Activated CD8-positive, alpha-beta memory T cell treated with anti-CD3 and anti-CD28 coated beads, Interleukin-2, amount 50 U/mL, for 1 hour (primary cell): Measurements from ENCODE around the gene DHPS.
"Not testable (repeated sequence)": the region's sequence is repeated elsewhere in the genome, so short reads cannot be mapped to it uniquely, and the experiment has no call there.

Experiments used
- DNase-seq: peaks from one replicate; pipeline ENCODE4 v3.0.0-alpha.2; 2020; ENCODE audit errors: extremely low read depth

DHPS gene

DNA sequence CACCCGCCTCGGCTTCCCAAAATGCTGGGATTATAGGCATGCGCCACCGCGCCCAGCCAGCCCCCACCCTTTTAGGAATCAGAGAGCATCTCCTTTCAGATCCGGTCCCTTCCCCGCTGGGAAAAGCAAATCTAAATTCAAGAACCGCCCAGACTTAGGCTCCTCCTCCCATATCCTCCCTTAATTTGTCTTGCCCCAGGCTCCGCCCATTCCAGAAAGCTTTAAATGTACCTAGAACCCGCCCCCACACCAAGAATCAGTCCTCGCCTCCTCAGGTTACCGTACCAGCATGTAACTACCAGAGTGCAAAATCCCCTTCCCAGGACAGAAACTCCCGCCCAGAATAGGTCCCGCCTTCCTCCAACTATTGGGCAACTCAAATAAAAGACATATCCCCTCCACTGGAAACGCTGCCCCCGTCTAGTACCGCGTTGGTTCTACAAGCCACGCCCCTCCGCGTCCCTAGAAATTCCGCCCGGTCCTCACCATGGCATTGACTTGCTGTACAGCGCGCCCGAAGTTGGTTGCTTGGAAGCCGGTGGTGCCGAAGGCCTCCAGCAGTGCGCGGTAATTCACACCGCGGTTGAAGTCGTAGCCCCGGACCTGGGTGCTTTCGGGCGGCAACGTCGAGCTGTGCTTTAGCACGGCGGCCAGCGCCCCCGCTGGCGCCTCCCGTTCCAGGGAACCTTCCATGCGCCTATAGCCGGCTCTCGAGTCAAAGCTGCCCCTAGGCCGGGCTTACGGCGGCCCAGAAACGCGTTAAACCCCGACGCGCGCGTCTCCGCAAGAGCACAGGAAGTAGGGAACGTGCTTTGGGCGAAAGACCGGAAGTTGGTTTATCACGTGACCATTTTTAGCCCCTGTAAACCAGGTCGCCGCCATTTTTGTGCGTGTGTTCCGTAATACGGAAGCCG is at the start of gene DHPS:
Gene DHPS, minus strand, starts transcription at position 807 of the 914 bp plus-strand sequence. Its CDS starts 114 bp downstream, at position 693.
- DNase-seq: peak; percentile 83

DNA sequence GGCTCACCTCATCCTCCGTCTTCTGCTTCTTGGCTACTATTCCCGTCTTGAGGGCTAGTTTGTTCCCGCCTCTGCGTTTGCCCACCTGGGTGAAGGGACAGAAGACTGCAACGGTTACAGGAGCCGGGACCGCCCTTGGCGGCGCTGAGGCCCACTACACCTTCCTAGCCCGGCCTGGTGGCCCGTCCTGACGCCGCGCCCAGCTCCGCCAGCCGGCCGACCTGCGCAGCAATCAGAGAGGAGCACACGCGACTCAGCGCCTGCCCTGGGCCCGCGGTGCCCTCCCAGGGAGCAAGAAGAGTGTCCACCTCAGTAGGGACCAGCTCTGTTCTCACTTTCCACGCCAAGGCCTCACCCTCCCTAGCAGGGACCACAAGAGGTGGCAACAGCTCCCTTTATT is 49.7 kb upstream of the DHPS start:
- DNase-seq: no peak

DNA sequence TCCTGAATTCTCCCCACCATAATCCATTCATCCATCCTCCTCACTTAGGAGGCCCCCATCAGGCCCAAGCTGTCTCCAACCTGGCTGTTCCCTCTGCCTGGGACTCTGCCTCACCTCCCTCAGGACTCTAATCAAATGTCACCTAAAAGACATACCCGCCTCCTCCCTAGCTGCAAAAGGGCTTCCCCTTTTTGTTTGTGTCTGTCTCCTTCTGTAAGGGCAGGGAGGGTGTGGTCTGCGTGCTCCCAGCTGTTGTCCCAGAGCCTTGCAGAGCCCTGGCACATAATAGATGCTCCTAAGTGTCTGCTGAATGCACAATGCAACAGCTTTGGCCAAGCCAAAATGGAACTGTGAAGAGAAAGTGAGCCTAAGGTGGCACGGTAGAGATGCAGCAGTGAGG is 48.4 kb upstream of the DHPS start:
- DNase-seq: no peak

DNA sequence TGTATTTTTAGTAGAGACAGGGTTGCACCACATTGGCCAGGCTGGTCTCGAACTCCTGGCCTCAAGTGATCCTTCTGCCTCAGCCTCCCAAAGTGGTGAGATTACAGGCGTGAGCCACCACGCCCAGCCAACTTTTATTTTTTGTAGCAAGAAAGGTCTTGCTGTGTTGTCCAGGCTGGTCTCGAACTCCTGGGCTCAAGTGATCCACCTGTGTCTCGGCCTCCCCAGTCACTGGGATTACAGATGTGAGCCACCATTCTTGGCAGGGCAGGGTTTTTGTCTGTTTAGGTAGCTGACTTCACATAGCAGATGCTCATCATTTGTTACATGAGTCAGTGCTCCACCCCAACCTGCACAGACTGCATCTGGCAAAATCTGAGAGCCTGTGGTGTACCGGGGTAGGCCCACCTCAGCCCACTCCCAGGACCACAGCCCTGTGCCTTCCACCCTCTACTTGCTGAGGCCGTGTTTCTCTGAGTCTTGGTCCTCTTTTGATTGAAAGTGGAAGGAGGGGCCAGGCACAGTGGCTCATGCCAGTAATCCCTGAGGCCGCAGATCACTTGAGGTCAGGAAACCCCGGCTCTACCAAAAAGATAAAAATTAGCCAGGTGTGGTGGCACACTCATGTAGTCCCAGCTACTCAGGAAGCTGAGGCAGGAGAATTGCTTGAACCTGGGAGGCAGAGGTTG is 46.2 kb upstream of the DHPS start:
- DNase-seq: no peak

DNA sequence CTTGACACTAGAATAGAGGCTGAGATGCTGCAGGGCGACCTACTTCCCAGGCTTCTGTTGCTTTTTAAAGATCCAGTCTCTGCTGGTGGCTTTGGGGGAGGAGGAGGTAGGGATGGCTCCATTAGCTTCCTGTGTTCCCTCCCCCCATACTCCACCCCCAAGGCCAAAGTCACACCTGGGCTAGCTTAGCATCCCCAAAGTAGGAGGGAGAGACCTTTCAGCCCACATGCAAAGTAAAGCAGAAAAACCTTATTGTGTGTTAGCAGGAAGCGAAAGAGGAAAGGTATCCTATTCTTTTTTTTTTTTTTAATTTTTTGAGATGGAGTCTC is 45.3 kb upstream of the DHPS start:
- no peak for DNase-seq

DNA sequence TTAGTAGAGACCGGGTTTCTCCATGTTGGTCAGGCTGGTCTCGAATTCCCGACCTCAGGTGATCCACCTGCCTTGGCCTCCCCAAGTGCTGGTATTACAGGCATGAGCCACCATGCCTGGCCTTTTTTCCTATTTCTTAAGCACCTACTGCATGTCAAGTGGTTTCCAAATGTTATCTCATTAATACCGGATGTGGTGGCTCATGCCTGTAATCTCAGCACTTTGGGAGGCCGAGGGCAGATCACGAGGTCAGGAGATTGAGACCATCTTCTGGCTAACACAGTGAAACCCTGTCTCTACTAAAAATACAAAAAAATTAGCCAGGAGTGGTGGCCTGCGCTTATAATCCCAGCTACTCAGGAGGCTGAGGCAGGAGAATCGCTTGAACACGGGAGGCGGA is 43.9 kb upstream of the DHPS start:
- not testable (repeated sequence) for DNase-seq

DNA sequence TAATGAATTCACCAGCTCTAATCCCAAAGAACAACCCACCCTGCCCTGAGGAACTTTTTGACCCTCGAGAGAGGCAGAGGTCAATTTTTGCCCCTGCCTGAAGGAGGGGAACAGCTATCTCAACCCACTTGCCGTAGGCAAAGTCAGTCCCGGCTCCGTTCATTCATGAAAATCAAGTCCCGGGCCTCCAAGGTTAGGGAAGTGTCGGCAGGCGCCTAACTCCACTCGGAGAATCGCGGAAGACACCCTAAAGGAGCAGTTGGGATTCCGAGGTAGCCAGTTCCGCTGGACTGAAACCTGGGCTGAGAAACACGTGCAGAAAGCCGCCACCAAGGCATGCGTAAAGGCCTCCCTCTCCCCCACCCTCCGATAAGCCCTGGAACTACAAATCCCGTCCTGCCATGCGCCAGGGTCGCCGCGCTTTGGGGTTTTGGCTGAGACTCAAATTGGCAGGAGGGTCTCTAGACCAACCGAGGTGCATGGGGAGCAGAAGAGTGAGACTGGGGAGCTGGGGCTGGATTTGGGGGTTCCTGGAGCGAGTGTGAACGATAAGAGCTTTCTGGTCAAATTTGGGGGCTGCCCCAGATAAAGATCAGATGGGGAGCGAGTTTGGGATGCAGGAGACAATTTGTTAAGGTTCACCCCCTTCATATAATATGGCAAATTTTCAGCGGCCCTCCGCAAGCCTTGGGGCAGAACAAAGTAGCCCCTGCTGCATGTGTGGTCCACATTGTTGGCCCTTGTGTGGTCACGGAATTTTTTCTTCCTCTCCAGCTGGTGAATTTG is 42.2 kb upstream of the DHPS start, which contains the start of gene TNPO2:
Gene TNPO2, minus strand, starts transcription at position 292 of the 786 bp plus-strand sequence. CDS start 2,955 bp downstream, outside the sequence.
- DNase-seq: no peak

DNA sequence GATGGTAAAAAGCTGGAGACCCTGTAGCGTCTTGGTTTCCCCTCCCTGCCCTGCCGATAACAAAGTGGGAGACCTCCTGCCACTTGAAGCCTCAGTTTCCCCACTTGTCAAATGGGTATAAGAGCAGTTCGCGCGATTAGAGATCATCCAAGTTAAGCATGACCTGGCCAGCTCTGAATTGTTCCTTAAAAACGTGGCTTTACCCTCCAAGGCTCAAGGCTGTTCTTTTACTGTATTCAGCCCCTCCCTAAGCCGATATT is 41.6 kb upstream of the DHPS start:
- no peak for DNase-seq

DNA sequence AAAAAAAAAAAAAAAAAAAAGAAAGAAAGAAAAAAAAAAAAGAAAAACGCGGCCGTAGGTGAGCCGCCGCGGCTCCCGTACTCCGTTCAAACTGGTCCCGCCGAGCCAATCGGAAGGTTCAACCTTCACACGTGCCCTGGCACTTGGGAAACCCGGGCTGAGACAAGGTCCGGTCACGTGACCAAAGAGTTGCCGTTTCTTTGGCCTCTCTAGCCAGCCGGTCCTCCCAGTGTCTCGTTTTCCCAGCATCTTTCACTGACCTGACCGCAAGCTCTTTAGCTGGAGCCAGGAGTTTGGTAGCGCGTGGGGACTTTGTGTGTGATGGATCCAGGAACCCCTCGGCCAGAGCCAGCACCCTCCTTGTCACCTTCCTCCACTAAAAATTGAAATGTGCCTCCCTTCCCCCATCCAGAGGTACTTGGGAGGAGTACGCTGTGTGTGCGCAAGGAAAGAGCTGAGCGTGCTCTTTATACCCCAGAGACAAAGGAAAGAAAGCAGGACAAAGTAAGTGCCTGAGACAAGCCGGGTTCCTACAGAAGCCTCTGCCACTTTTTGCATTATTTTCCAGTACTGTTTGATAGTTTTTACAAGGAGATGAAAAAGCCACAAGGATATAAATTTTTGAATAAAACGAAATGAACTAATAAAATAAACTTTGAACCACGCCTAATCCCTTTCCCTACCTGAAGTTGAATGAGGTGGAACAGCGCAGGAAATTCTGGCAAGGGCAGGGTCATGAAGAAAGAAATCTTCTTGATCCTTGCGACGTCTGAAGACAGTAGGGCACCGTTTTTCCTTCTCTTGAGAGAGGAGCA is 41.1 kb upstream of the DHPS start:
- DNase-seq: peak; percentile 89

DNA sequence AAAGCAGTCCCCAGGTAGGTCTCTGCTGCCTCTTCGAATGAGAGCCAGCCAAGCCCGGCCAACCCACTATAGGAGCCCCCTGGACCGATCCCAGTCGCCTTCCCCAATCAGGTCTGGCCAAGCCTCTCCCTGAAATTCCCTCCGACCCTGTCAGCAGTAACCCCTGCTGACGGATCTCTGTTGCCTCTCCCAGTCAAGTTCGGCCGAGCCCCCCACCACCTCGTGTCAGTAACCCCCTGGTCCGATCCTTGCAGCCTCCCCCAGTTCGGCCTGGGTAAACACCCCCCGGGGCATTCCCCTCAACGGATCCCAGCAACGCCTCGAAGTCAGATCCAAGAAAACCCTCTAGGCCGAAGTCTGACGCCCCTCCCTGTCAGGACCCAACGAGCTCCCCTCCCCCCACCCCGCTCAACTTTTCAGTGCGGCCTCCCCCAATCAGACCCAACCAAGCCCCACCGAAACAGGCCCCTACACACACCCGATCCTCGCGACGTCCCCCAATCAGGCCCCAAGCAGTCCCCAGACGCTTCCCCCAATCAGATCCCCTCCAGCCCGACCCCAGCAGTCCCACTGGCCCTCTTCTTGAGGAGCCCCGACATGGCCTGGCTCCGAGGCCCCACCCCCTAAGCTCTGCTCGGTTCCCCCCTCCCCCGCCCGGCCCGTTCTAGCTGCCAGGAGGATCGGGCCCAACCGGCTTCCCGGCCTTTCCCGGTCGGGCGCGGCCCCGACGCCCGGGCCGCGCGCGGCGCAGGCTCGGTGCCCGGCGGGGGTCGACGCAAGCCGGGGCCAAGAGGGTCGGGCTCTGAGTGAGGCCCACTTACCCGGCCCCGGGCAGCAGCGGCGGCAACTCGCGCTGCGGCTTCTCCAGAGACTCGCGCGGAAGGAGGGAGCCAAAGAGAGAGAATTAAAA is 40.2 kb upstream of the DHPS start:
- DNase-seq: no peak

DNA sequence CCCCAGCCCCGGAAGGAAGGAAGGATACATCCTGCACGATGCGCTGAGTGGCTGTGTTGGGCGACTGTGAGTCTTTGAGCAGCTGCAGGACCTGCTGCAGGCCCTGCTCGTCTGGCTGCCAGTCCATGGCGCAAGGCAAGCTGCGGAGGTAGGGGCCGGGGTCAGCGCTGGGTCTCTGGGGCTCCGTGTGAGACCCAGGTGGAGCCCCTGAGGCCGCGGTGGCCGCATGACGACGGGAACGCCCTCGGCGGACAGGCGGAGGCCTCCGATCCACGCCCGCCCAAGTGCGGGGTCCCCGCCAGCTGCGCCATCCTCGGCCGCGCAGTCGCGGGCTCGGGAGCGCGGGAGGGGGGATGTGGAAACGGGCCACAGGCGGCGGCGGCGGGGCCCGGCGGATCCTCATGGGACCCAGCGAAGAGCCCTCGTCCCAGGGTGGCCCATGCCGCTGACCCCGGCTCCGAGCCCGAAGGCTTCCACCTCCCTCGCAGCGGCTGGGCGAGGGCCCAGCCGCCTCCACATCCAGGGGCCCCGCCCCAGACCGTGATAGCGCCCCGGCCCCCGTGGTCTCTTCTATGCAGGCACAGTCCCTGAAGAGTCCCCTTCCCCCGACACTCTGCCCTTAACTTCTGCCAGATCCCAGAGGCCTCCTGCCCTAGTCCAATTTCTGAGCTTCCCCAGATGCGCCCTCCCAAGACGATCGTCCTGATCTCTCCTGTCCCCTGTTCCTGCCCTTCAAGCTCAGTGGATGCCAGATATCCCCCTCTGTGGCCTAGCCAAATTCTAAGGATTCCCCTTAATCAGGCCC is 39.4 kb upstream of the DHPS start:
- DNase-seq: no peak

DNA sequence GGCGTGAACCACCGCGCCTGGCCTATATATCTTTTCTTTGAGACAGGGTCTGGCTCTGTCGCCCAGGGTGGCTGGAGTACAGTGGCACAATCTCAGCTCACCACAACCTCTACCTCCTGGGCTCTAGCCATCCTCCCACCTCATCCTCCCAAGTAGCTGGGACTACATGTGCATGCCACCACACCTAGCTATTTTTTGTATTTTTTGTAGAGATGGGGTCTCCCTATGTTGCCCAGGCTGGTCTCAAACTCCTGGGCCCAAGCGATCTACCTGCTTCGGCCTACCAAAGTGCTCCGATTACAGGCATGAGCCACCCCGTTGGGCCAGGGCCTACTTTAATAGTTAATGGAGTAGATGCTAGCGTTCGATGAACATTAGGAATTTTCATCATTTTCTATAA is 38.6 kb upstream of the DHPS start:
- DNase-seq: no peak

DNA sequence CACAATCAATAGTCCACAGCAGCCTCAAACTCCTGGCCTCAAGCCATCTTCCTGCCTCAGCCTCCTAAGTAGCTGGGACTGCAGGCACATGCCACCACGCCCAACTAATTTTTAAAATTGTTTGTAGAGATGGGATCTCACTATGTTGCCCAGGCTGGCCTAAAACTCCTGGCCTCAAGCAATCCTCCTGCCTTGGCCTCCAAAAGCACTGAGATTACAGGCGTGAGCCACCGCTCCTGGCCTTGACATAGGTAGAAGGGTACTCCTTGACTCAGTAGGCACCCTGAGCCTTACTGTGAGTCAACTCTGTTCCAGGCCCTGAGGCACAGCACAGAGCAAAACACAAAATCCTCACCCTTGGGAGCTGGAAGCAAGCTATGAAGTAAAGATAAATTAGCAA is 34.2 kb upstream of the DHPS start:
- no peak for DNase-seq

DNA sequence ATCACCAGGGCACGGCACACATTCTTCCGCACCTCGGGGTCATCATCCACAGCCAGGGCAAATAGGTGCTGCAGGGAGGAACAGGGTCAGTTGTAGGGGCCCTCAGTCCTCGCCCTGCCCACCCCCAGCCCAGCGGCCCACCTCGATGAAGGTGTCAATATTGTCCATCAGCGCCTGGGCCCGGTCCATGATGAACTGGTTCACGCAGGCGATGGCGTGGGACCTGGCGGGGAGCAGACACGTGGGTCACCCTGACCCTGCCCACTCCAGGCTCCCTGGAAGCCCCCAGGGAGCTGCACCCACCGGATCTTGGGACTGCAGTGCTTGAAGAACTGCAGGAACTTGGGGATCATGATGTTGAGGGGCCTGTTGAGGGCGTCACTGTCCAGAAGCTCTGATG is 33.4 kb upstream of the DHPS start:
- no peak for DNase-seq

DNA sequence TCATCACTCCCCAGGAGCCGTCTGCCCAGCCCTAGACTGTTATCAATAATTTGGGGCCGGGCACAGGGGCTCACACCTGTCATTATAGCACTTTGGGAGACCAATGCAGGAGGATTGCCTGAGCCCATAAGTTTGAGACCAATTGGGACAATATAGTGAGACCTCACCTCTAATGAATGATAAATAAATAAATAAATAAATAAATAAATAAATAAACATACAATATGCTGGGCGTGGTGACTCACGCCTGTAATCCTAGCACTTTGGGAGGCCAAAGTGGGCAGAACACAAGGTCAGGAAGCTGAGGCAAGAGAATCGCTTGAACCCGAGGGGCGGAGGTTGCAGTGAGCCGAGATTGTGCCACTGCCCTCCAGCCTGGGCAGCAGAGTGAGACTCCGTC is 31.6 kb upstream of the DHPS start:
- DNase-seq: not testable (repeated sequence)

DNA sequence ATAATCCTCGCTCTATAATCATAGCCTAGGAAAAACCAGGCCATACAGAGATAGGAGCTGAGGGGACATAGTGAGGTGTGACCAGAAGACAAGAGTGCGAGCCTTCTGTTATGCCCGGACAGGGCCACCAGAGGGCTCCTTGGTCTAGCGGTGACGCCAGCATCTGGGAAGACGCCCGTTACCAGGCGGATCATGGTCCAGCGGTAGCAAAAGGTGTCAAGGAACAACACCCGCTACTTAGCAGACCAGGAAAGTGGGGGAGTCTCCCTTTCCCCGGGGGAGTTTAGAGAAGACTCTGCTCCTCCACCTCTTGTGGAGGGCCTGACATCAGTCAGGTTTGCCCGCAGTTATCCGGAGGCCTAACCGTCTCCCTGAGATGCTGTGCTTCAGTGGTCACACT is 30.4 kb upstream of the DHPS start:
- not testable (repeated sequence) for DNase-seq

DNA sequence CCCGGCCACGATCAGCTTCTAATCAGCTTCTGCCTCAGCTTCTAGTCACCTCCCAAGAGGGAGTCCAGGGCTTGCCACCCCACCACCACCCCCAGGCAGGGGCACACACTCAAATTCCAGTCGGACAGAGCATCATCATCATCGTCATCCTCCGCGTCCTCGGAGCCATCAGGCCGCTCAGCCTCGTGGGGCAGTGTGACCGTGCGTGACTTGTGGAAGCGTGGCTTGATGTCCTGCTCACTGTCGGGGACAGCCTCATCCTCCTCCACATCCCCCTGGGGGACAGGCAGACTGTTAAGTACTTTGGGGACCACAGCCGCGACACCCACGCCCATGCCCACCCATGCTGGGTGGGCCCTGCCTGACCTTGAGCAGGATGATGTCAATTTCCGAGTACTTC is 29.5 kb upstream of the DHPS start:
- DNase-seq: no peak

DNA sequence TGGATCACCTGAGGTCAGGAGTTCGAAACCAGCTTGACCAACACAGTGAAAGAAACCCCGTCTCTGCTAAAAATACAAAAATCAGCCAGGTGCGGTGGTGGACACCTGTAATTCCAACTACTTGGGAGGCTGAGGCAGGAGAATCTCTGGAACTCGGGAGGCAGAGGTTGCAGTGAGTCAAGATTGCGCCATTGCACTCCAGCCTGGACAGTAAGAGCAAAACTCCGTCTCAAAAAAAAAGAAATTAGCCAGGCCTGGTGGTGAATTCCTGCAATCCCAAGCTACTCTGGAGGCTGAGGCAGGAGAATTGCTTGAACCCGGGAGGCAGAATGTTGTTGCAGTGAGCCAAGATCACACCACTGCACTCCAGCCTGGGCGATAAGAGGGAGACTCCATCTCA is 27.0 kb upstream of the DHPS start:
- no peak for DNase-seq

DNA sequence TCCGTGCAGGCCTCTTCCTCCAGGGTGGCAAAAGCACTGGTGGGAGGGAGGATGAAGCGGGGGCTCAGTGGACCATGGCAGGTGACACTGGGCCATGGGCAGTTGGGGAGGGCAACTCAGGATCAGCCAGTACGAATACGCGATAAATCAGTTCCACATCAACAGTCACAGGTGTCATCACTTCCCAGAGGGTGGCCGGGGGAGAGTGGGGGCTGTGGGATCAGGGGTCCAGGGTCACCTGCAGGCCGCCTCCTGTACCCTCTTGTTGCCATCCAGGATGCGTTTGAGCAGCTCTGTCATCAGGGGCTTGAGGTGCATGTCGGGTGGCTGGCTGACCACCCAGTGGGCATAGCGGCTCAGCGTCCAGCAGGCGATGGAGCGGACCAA is 24.6 kb upstream of the DHPS start:
- DNase-seq: no peak
